ENCODE measurements around the gene HS3ST6.
"Not testable (repeated sequence)": the region's sequence is repeated elsewhere in the genome, so short reads cannot be mapped to it uniquely, and the experiment has no call there.

Gene HS3ST6

GRCh38 chr16:1946495-1947368, 28.5 kb upstream of the HS3ST6 start:
- DNase-seq (ENCODE audit: low read depth), result no peak

- no peak for DNase-seq (ENCODE audit: low read depth)
These were observed 27.6 kb upstream of the HS3ST6 start for GRCh38 chr16:1945559-1946391.

GRCh38 chr16:1944612-1945199, 26.5 kb upstream of the HS3ST6 start:
- no peak for DNase-seq (ENCODE audit: low read depth)

GRCh38 chr16:1942810-1943726, 24.9 kb upstream of the HS3ST6 start, which contains the start of gene MSRB1:
TSS of gene MSRB1 (minus strand) at chr16:1943199. CDS start at chr16:1943156, 43 bp downstream.
- DNase-seq (ENCODE audit: low read depth), result peak; percentile 100

GRCh38 chr16:1942047-1942809, 24.0 kb upstream of the HS3ST6 start:
- no peak for DNase-seq (ENCODE audit: low read depth)

GRCh38 chr16:1941162-1942046, 23.2 kb upstream of the HS3ST6 start:
- no peak for DNase-seq (ENCODE audit: low read depth)

GRCh38 chr16:1940273-1941161, 22.3 kb upstream of the HS3ST6 start:
- DNase-seq (ENCODE audit: low read depth), result no peak

GRCh38 chr16:1939833-1940232, 21.6 kb upstream of the HS3ST6 start:
- not testable (repeated sequence) for DNase-seq (ENCODE audit: low read depth)

- DNase-seq (ENCODE audit: low read depth), result no peak
These were observed 20.7 kb upstream of the HS3ST6 start for GRCh38 chr16:1938910-1939309.

GRCh38 chr16:1938316-1938715, 20.1 kb upstream of the HS3ST6 start:
- no peak for DNase-seq (ENCODE audit: low read depth)

- DNase-seq (ENCODE audit: low read depth), result no peak
These were observed 18.8 kb upstream of the HS3ST6 start for GRCh38 chr16:1936945-1937479.

- DNase-seq (ENCODE audit: low read depth), result no peak
These were observed 15.0 kb upstream of the HS3ST6 start for GRCh38 chr16:1933097-1933661.

GRCh38 chr16:1932050-1933028, 14.1 kb upstream of the HS3ST6 start:
- no peak for DNase-seq (ENCODE audit: low read depth)

- no peak for DNase-seq (ENCODE audit: low read depth)
These were observed 12.1 kb upstream of the HS3ST6 start for GRCh38 chr16:1930338-1930720.

- peak; percentile 94 for DNase-seq (ENCODE audit: low read depth)
These were observed 11.5 kb upstream of the HS3ST6 start for GRCh38 chr16:1929578-1930337.

- peak; percentile 13 for DNase-seq (ENCODE audit: low read depth)
These were observed 10.9 kb upstream of the HS3ST6 start for GRCh38 chr16:1929105-1929504.
